ENCODE results near the gene NNT. TPM values are rescaled to one million over a fixed set of nuclear protein-coding genes. Genes with fewer than 3 reads are reported as not detected.
A peak's percentile ranks its signal among the peaks of the same experiment; 100 is the strongest.

Gene NNT
- total RNA-seq, 1 donor from 2014 or later: 52.2 TPM

DNA sequence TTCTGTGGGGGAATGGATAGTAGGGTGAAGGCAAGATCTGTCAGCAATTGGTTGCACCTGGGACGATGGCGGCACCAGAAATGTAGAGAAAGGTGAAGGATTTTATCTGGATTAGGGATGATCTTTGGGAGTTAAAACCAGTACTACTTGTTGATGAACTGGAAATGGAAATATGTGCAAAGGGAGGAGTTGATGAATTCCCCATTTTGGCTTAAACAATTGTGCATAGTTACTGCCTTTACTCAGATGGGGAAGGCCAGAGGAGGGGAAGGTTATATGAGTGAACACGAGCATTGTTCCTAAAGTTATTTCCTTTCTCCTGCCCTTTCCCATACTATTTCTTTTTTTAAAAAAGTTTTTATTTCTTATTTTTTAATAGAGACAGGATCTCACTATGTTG lies 19.1 kb downstream of the NNT start:
- peaks cover 5% of the 10 kb centered on the region for H3K4me1 Mint-ChIP-seq
- no peak overlapping the region for H3K27ac Mint-ChIP-seq
- intact Hi-C loops (cut with micrococcal nuclease): no loop called here
- peaks cover 43% of the 10 kb centered on the region for H3K36me3 Mint-ChIP-seq (ENCODE audit: low read depth)
- no peaks in the 10 kb centered on the region for H3K9me3 Mint-ChIP-seq
- H3K4me3 Mint-ChIP-seq: no peak overlapping the region
- H3K27me3 Mint-ChIP-seq: no peaks in the 10 kb centered on the region
- no peak for DNase-seq

DNA sequence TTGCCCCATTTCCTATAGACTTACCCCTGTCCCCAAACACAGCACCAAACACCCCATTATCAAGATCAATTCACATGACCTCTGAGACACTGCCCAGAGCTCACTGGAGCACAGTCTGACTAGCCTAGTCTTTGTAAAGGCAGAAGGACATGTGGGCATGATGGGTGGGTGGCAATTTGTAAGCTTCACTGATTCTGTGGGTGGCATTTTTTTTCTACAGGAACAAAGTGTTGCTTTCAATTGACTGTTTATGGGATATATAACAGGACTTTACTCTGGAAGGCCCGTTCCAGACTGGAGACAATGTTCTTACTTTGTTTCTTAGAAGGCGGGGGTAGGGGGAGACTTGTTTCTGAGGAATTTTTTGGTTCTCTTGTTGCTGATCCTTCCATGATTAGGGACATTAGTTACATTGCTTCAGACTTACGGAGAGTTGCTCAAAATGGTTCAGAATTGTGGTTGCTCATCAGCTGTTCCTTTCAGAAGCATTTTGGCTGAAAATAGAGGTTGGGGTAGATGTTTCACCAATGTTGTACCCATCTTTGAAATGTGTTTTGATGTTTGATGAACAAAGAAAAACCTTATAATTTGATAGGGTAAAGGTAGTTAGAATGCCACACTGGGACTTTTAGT lies 20.2 kb downstream of the NNT start:
- DNase-seq: no peak
- Mint-ChIP-seq H3K9me3 (no peaks in the 10 kb centered on the region), H3K27me3 (no peaks in the 10 kb centered on the region), H3K4me3 (no peak overlapping the region), H3K4me1 (peaks cover 5% of the 10 kb centered on the region), H3K27ac (no peak overlapping the region), H3K36me3 (ENCODE audit: low read depth) (peaks cover 43% of the 10 kb centered on the region)
- intact Hi-C loops (cut with micrococcal nuclease): no loop called here

DNA sequence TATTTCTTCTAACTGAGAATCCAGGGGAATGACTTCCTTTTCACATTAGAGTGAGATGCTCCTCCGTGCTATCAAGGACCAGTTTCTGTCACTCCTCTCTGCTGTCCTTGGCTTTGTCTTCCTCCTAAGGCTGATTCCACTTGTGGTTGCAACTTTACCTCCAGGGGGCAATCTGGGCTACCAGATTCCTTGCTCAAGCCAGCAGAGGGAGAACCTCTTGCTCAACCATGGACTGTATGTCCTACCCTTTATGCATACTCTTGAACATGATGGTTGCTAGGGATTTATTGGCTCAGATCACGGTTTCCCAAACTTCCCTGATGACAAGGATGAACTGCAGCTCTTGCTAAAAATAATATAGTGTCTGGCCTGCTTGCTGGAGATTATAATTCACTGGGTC lies 24.0 kb downstream of the NNT start:
- no peak for DNase-seq
- Mint-ChIP-seq H3K27me3 (no peaks in the 10 kb centered on the region), H3K27ac (no peak overlapping the region), H3K4me3 (no peak overlapping the region), H3K36me3 (ENCODE audit: low read depth) (peaks cover 37% of the 10 kb centered on the region), H3K9me3 (no peaks in the 10 kb centered on the region), H3K4me1 (peaks cover 10% of the 10 kb centered on the region)
- intact Hi-C loops (cut with micrococcal nuclease): no loop called here

DNA sequence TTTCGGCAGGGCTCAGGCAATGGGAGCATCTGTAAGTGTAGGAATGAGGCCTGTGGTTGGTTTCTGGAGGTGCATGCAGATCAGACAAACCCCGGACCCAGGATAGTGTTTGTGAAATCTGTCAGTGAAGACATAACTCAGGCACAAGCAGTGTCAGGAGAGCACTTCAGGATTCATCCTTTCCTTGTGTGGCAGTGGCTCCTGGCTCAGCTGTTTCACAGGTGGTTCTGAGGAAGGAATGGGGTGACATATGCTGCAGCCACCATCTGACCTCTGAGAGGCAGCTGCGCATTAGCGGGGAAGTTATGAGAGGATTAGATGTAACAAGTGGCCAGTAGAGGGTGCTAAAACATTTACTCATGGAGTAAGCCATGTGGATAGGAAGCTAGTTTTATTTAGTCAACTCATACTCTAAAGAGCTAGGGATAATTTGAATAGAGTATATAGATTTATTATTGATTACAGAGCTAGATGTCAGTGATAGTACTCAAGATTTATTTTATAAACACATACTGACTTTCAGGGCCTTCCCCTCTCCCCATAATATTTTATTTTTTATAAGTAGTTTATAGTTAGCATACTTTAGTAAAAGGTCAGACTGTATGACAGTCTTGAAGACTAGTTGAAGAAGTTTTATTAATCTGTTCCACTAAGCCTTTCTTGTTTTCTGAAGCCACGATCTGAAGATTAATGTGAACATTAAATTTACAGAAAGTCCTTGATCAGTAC lies 28.4 kb downstream of the NNT start:
- Mint-ChIP-seq H3K4me3 (no peak overlapping the region), H3K27ac (no peak overlapping the region), H3K36me3 (ENCODE audit: low read depth) (peaks cover 46% of the 10 kb centered on the region), H3K9me3 (no peaks in the 10 kb centered on the region), H3K27me3 (no peaks in the 10 kb centered on the region), H3K4me1 (peaks cover 10% of the 10 kb centered on the region)
- intact Hi-C loops (cut with micrococcal nuclease): no loop called here
- peak; percentile 80 for DNase-seq

DNA sequence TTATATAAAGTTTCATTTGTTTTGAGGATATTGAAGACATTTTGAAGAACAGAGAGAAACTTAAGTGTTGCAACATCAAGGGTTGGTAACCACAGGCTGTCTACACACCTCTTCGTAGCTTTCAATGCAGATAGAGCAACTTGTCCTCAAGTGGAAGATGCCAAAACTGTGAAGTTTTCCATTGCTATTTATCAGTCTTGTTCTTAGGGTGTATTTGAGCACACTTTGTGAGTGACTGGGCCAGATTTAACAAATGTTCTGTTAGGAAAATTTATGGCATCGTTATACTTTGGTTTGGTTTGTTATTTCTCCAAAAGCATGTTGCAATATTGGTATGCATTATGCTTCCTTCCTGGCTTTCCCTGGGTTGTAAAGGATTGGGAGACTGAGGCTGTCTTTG lies 31.6 kb downstream of the NNT start:
- Mint-ChIP-seq H3K4me1 (peaks cover 10% of the 10 kb centered on the region), H3K27me3 (no peaks in the 10 kb centered on the region), H3K9me3 (no peaks in the 10 kb centered on the region), H3K36me3 (ENCODE audit: low read depth) (peaks cover 32% of the 10 kb centered on the region), H3K27ac (no peak overlapping the region), H3K4me3 (no peak overlapping the region)
- no peak for DNase-seq
- intact Hi-C loops (cut with micrococcal nuclease): no loop called here

DNA sequence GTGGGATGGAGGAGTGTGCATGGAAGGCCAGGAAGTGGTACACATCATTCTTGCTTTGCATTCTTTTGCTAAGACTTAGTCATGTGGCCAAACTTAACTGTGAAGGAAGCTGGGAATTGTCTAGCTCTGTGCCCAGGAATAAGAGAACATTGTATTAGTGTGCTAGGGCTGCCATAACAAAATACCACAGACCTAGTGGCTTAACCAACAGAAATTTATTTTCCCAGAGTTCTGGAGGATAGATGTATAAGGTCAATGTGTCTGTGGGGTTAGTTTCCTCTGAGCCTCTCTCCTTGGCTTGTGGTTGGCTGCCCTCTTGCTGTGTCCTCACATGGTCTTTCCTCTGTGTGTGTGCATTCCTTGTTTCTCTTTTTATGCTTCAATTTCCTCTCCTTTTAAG lies 32.4 kb downstream of the NNT start:
- intact Hi-C loops (cut with micrococcal nuclease): no loop called here
- Mint-ChIP-seq H3K27me3 (no peaks in the 10 kb centered on the region), H3K36me3 (ENCODE audit: low read depth) (peaks cover 31% of the 10 kb centered on the region), H3K4me3 (no peak overlapping the region), H3K4me1 (peaks cover 8% of the 10 kb centered on the region), H3K27ac (no peak overlapping the region), H3K9me3 (no peaks in the 10 kb centered on the region)
- DNase-seq: no peak

DNA sequence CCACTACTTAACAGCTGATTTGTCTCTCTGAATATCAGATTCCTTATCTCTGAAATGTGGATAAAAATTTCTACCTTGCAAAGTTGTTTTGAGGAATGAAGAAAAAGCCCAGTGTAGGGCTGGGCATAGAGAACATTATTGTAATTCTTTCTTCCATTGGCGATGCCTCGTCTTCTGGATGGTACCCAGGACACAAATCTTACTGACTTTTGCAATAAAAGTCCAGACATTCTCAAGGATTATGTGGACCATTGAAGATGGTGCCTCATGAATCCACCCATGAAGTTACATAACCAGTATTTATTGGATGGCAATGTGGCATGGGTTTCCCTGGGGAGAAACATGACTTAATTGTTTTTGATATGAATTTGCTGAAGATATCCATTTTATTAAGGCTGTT lies 33.1 kb downstream of the NNT start:
- Mint-ChIP-seq H3K27me3 (no peaks in the 10 kb centered on the region), H3K9me3 (no peaks in the 10 kb centered on the region), H3K4me3 (no peak overlapping the region), H3K27ac (no peak overlapping the region), H3K36me3 (ENCODE audit: low read depth) (peaks cover 31% of the 10 kb centered on the region), H3K4me1 (peaks cover 4% of the 10 kb centered on the region)
- intact Hi-C loops (cut with micrococcal nuclease): no loop called here
- DNase-seq: no peak

DNA sequence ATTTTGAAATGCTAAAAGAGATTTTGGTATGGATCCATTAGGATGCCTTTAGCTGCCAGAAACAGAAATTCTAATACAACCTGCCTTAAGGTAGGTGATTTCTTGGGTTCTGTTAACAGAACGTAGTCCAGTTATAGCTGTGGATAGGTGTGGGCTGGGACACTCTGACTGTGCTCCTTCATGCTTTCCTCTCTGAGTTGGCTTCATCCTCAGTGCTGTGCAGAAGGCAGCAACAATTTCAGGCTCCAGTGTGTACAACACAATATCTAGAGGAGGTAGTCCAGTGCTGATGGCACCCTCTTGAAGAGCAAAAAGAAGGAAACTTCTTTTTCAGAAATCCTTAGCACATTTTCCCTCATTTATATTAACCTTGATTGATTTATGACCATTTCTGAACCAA lies 34.4 kb downstream of the NNT start:
- Mint-ChIP-seq H3K27me3 (no peaks in the 10 kb centered on the region), H3K9me3 (no peaks in the 10 kb centered on the region), H3K27ac (no peak overlapping the region), H3K4me3 (no peak overlapping the region), H3K36me3 (ENCODE audit: low read depth) (peaks cover 32% of the 10 kb centered on the region), H3K4me1 (peaks cover 6% of the 10 kb centered on the region)
- DNase-seq: no peak
- intact Hi-C loops (cut with micrococcal nuclease): no loop called here

DNA sequence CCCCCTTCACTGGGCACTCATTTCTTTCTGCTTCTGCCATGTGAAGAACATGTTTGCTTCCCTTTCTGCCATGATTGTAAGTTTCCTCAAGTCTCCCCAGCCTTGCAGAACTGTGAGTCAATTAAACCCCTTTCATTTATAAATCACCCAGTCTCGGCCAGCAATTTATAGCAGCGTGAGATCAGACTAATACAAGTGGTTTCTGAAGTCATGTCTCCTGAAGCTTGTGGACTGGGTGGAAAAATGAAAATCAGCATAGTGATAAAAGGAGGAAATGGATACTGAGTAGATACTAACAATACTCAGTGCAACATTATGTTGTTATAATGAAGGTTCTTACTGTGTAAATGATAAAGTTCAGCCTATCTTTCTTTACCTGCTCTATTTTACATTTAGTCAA lies 35.1 kb downstream of the NNT start:
- no peak for DNase-seq
- Mint-ChIP-seq H3K27ac (no peak overlapping the region), H3K4me1 (peaks cover 6% of the 10 kb centered on the region), H3K27me3 (no peaks in the 10 kb centered on the region), H3K4me3 (no peak overlapping the region), H3K36me3 (ENCODE audit: low read depth) (peaks cover 29% of the 10 kb centered on the region), H3K9me3 (no peaks in the 10 kb centered on the region)
- intact Hi-C loops (cut with micrococcal nuclease): no loop called here

DNA sequence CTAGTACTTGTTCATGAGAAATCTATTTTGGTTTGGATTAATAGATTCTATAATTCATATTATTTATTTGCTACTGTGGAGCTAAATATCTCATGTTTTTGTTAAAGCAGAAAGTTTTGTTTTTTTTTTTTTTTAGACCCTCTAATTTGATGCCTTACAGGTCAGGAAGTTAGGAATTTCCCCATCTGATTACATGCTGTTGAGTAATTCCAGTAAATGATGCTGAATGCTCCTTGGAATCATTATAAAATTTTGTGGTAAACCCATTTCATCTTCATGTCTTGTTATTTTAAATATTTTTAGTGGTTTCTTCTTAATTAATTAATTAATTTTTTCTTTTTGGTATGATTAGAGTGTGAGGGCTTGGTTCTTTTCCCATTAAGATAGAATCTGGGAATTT lies 35.6 kb downstream of the NNT start:
- DNase-seq: no peak
- Mint-ChIP-seq H3K27ac (no peak overlapping the region), H3K4me1 (peaks cover 6% of the 10 kb centered on the region), H3K27me3 (no peaks in the 10 kb centered on the region), H3K4me3 (no peak overlapping the region), H3K9me3 (no peaks in the 10 kb centered on the region), H3K36me3 (ENCODE audit: low read depth) (peaks cover 25% of the 10 kb centered on the region)
- intact Hi-C loops (cut with micrococcal nuclease): no loop called here

DNA sequence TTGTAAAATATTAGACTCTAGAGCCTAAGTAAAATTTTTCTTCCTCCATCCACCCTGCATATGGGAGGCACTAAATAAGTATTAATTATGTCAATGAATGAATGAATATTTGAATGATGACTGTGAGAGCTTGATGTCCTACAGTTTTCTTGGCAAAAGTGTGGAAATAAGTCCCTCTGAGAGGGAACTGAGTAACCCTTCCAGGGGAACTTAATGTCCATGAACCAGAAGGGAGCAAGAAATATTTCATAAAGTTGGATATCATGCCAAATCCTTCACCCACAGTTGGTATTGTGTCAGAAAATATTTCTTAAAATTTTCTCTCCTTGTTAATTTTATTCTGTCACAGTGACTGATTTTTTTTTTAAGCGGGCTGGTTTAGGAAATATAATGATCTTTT lies 36.6 kb downstream of the NNT start:
- Mint-ChIP-seq H3K27ac (no peak overlapping the region), H3K9me3 (no peaks in the 10 kb centered on the region), H3K27me3 (no peaks in the 10 kb centered on the region), H3K4me3 (no peak overlapping the region), H3K4me1 (peaks cover 6% of the 10 kb centered on the region), H3K36me3 (ENCODE audit: low read depth) (peaks cover 24% of the 10 kb centered on the region)
- DNase-seq: no peak
- intact Hi-C loops (cut with micrococcal nuclease): no loop called here

DNA sequence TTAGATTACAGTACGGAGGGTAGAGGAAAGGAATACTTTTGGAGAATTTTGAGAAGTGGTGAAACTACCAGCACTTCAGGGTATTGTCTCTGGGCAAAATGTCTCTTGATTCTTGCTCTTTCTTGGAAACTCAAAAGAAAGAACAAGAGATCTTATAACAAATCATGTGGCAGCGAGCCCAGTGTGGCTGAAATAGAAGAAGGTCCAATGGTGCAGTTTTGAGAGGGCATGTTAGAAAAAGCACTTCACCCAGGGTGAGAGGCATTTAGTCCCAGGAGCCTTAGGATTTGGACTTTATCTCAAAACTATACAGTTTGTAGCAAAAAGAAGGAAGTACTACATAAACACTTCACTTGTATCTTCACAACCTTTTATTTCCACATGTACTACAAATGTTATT lies 39.4 kb downstream of the NNT start:
- Mint-ChIP-seq H3K4me1 (peaks cover 5% of the 10 kb centered on the region), H3K4me3 (no peak overlapping the region), H3K27ac (no peak overlapping the region), H3K27me3 (no peaks in the 10 kb centered on the region), H3K9me3 (no peaks in the 10 kb centered on the region), H3K36me3 (ENCODE audit: low read depth) (peaks cover 18% of the 10 kb centered on the region)
- intact Hi-C loops (cut with micrococcal nuclease): no loop called here
- no peak for DNase-seq

DNA sequence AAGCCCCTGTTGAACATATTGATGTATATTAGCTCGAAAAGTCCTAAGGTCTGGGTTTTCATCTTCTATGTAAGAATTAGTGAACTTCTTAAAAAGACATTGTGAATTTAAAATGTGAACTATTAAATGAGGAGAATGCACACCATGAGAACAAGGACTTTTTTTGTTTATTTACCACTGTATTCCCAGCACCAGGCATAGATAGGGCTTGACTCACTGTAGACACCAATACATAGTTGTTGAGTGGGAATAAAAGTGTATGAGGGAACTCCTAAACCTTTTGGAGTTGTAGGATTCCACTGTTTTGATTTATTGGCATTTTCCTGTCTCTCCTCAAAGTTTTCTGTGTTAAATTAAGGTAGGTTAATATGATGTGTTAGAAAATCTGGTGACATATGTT lies 40.3 kb downstream of the NNT start:
- Mint-ChIP-seq H3K4me3 (no peak overlapping the region), H3K4me1 (peaks cover 2% of the 10 kb centered on the region), H3K9me3 (no peaks in the 10 kb centered on the region), H3K36me3 (ENCODE audit: low read depth) (peaks cover 24% of the 10 kb centered on the region), H3K27me3 (no peaks in the 10 kb centered on the region), H3K27ac (no peak overlapping the region)
- DNase-seq: no peak
- intact Hi-C loops (cut with micrococcal nuclease): no loop called here

DNA sequence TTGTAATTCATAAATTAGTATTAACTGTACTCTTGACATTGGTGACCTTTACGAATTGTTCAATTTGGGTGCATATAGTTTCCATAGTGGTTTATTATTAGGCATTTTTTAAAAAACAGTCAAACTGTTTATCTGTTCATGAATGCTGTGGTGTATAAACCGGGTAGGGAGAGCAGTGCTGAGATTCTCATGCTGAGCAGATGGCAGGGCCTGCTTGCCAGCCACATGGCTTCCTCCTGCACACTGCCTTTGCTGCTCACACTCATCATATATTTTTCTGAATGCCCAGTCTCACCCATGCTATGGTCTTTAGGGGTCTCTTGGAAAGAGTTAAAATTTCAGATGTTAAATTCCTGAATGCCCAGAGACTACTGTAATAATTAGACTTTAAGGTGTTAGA lies 40.8 kb downstream of the NNT start:
- H3K4me3 Mint-ChIP-seq: no peak overlapping the region
- no peaks in the 10 kb centered on the region for H3K9me3 Mint-ChIP-seq
- no peak overlapping the region for H3K27ac Mint-ChIP-seq
- DNase-seq: no peak
- H3K36me3 Mint-ChIP-seq (ENCODE audit: low read depth): peaks cover 27% of the 10 kb centered on the region
- H3K4me1 Mint-ChIP-seq: peaks cover 2% of the 10 kb centered on the region
- intact Hi-C loops (cut with micrococcal nuclease): no loop called here
- H3K27me3 Mint-ChIP-seq: no peaks in the 10 kb centered on the region

DNA sequence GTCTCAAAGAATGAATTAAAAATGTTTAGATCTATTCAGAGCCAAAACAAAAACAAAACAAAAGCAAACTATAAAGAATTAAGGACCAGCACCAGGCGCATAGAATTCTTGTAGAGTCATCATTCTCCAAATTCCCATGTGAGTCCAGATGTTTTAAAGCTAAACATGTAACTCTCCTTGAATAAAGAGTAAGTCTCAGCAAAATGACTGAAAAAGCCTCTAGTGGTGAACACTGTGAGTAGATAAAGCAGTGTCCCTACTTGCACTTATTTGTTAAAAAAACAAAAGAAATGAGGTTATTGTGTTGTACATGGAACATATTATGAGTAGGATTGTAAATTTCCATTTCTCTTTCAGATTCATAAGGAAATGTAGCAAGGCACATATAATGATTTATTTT lies 44.0 kb downstream of the NNT start:
- Mint-ChIP-seq H3K27me3 (no peaks in the 10 kb centered on the region), H3K9me3 (no peaks in the 10 kb centered on the region), H3K4me1 (no peaks in the 10 kb centered on the region), H3K4me3 (no peak overlapping the region), H3K27ac (no peak overlapping the region), H3K36me3 (ENCODE audit: low read depth) (peaks cover 39% of the 10 kb centered on the region)
- intact Hi-C loops (cut with micrococcal nuclease): no loop called here
- DNase-seq: no peak
